HepG2 (cell line): ENCODE results near the gene RPL18. TPM values are rescaled to one million over a fixed set of nuclear protein-coding genes. Genes with fewer than 3 reads are reported as not detected.

Experiments
- AKAP8 ChIP-seq: sonication (generic); formaldehyde crosslinking; IDR thresholded peaks from 2 replicates; pipeline ENCODE4 v1.5.1; 2020; ENCODE audit warnings: mild to moderate bottlenecking, missing genetic modification reagents
- ATF7-NPFF ChIP-seq: sonication (generic); formaldehyde crosslinking; IDR thresholded peaks from 2 replicates; pipeline ENCODE4 v1.8.1; 2023; ENCODE audit warnings: mild to moderate bottlenecking, low read depth, missing genetic modification reagents, moderate library complexity
- CC2D1A ChIP-seq: sonication (generic); formaldehyde crosslinking; IDR thresholded peaks from 2 replicates; pipeline ENCODE4 v1.8.1; 2023; ENCODE audit warnings: mild to moderate bottlenecking, missing genetic modification reagents
- CHD4 ChIP-seq: fragments of 200-600 bp; sonication (generic); IDR thresholded peaks from 2 replicates; pipeline ENCODE4 v1.7.0; 2017; ENCODE audit warnings: mild to moderate bottlenecking, low read length, borderline replicate concordance
- DPF2 ChIP-seq: sonication (generic); formaldehyde crosslinking; IDR thresholded peaks from 2 replicates; pipeline ENCODE4 v1.4.0; 2020; ENCODE audit warnings: mild to moderate bottlenecking, low read depth, missing genetic modification reagents, borderline replicate concordance
- HOXA7 ChIP-seq: sonication (generic); formaldehyde crosslinking; IDR thresholded peaks from 2 replicates; pipeline ENCODE4 v1.8.1; 2022; ENCODE audit warnings: mild to moderate bottlenecking, missing genetic modification reagents, moderate library complexity
- KDM5B ChIP-seq: sonication (generic); formaldehyde crosslinking; IDR thresholded peaks from 2 replicates; pipeline ENCODE4 v1.4.0; 2020; ENCODE audit warnings: missing genetic modification reagents, mild to moderate bottlenecking, borderline replicate concordance
- KDM6A ChIP-seq: IDR thresholded peaks from 2 replicates; pipeline ENCODE4 v1.6.1; 2016; ENCODE audit warnings: low read depth
- LCORL ChIP-seq, 2 experiments: fragments of 450-650 bp in 1 of 2; sonication (generic) in 1 of 2; formaldehyde crosslinking in 1 of 2; IDR thresholded peaks; 2 replicates each; pipeline versions ENCODE4 v1.5.0 to v1.6.1; 2017 to 2020; ENCODE audit warnings: antibody characterized with exemption in 1 of 2, missing genetic modification reagents in 1 of 2
- NFE2 ChIP-seq: sonication (generic); formaldehyde crosslinking; IDR thresholded peaks from 2 replicates; pipeline ENCODE4 v1.4.0; 2020; ENCODE audit warnings: missing genetic modification reagents
- NFYC ChIP-seq: IDR thresholded peaks from 2 replicates; pipeline ENCODE4 v1.6.1; 2016; ENCODE audit warnings: missing genetic modification reagents, missing compliant biosample characterization
- REL ChIP-seq: sonication (generic); formaldehyde crosslinking; conservative IDR thresholded peaks from 2 replicates; pipeline ENCODE4 v1.8.0; 2022; ENCODE audit warnings: mild to moderate bottlenecking, missing genetic modification reagents, moderate library complexity
- RELA ChIP-seq: sonication (generic); formaldehyde crosslinking; IDR thresholded peaks from 2 replicates; pipeline ENCODE4 v1.4.0; 2020; ENCODE audit warnings: missing genetic modification reagents
- SALL2 ChIP-seq: sonication (generic); formaldehyde crosslinking; IDR thresholded peaks from 2 replicates; pipeline ENCODE4 v1.8.1; 2023; ENCODE audit warnings: mild to moderate bottlenecking, missing genetic modification reagents, inconsistent platforms
- SP5 ChIP-seq: IDR thresholded peaks from 2 replicates; pipeline ENCODE4 v1.6.1; 2016; ENCODE audit warnings: low read depth, borderline replicate concordance
- SPEN ChIP-seq: sonication (generic); formaldehyde crosslinking; IDR thresholded peaks from 2 replicates; pipeline ENCODE4 v1.5.1; 2020; ENCODE audit warnings: low read depth, mild to moderate bottlenecking, missing genetic modification reagents
- U2AF2 ChIP-seq: fragments of 200-400 bp; formaldehyde crosslinking; IDR thresholded peaks from 2 replicates; pipeline ENCODE4 v1.6.1; 2017; ENCODE audit warnings: low read depth, mild to moderate bottlenecking, low read length
- XRCC5 ChIP-seq: fragments of 200-400 bp; formaldehyde crosslinking; optimal IDR thresholded peaks from 2 replicates; pipeline ENCODE3; 2017; ENCODE audit warnings: mild to moderate bottlenecking, low read length
- ZBTB46 ChIP-seq: sonication (generic); formaldehyde crosslinking; IDR thresholded peaks from 2 replicates; pipeline ENCODE4 v1.4.0; 2020; ENCODE audit warnings: mild to moderate bottlenecking, missing genetic modification reagents, borderline replicate concordance
- ZBTB7B ChIP-seq: sonication (generic); formaldehyde crosslinking; IDR thresholded peaks from 2 replicates; pipeline ENCODE4 v1.4.0; 2020; ENCODE audit warnings: missing genetic modification reagents
- ZNF24 ChIP-seq: fragments of 450-650 bp; IDR thresholded peaks from 2 replicates; pipeline ENCODE4 v1.6.1; 2017; ENCODE audit warnings: antibody characterized with exemption, mild to moderate bottlenecking
- ZNF317 ChIP-seq: sonication (generic); formaldehyde crosslinking; IDR thresholded peaks from 2 replicates; pipeline ENCODE4 v1.5.0; 2020; ENCODE audit warnings: mild to moderate bottlenecking, missing genetic modification reagents
- ZNF331 ChIP-seq: sonication (generic); formaldehyde crosslinking; IDR thresholded peaks from 2 replicates; pipeline ENCODE4 v1.4.0; 2020; ENCODE audit warnings: missing genetic modification reagents
- ZNF589 ChIP-seq: sonication (generic); formaldehyde crosslinking; conservative IDR thresholded peaks from 2 replicates; pipeline ENCODE4 v1.8.0; 2022; ENCODE audit warnings: mild to moderate bottlenecking, moderate library complexity, missing genetic modification reagents
- ZNF597 ChIP-seq: sonication (generic); formaldehyde crosslinking; IDR thresholded peaks from 2 replicates; pipeline ENCODE4 v1.5.0; 2020; ENCODE audit warnings: missing genetic modification reagents
- ZNF614 ChIP-seq: IDR thresholded peaks from 2 replicates; pipeline ENCODE4 v1.6.1; 2018; ENCODE audit warnings: missing biosample characterization, missing genetic modification reagents, inconsistent platforms, borderline replicate concordance
- ZNF704 ChIP-seq: sonication (generic); formaldehyde crosslinking; IDR thresholded peaks from 2 replicates; pipeline ENCODE4 v1.8.1; 2023; ENCODE audit warnings: mild to moderate bottlenecking, inconsistent platforms, moderate library complexity, missing genetic modification reagents, borderline replicate concordance
- ZSCAN20 ChIP-seq: sonication (generic); formaldehyde crosslinking; IDR thresholded peaks from 2 replicates; pipeline ENCODE4 v1.4.0; 2020; ENCODE audit warnings: missing genetic modification reagents, mild to moderate bottlenecking, borderline replicate concordance
- polyA plus RNA-seq, 8 experiments: library from polyadenylated mRNA; depleted of rRNA in 3 of 8; stranded (reverse) in 7 of 8; unstranded in 1 of 8; fragments of >200 nt; fragmentation: Illumina TruSeq in 4 of 8; extraction: Trizol in 4 of 8; gene quantifications; 2 replicates each; pipeline versions ENCODE4 v1.2.1 to v1.2.3, GENCODE V29; 2011 to 2016; ENCODE audit warnings: low read depth in 4 of 8, missing spikeins in 1 of 8, mixed read lengths in 1 of 8; ENCODE audit not compliant: insufficient read depth in 1 of 8
- total RNA-seq, 5 experiments: library from RNA; depleted of rRNA; stranded (reverse); fragments of >200 nt; fragmentation: Illumina TruSeq; extraction: Trizol; gene quantifications; 2 replicates each; pipeline ENCODE4 v1.2.3, GENCODE V29; 2016; ENCODE audit warnings: low read depth in 1 of 5

The RPL18 gene
- total and polyA plus RNA-seq, 2 of the 13 experiments (the other 11 are each of a cell fraction or from before 2014, with no cell fraction given): 1,485 to 1,639 TPM

GRCh38 chr19:48627201-48627864 is 8.4 kb upstream of the RPL18 start (continued):
- TF ChIP-seq ZSCAN20 (CRISPR knock-in tag) (no peak), CC2D1A (CRISPR knock-in tag) (no peak), ZNF704 (CRISPR knock-in tag) (no peak), NFYC (CRISPR knock-in tag) (no peak), XRCC5 (no peak), NFE2 (CRISPR knock-in tag) (no peak), REL (CRISPR knock-in tag) (no peak), ZNF317 (no peak), SALL2 (no peak), U2AF2 (no peak), ZBTB7B (CRISPR knock-in tag) (0 out of 2 replicates have a peak, but pooled peaks have one; percentile 22), RELA (no peak), ZNF597 (CRISPR knock-in tag) (no peak), ZNF24 (no peak), SPEN (CRISPR knock-in tag) (no peak), LCORL (IDR thresholded peaks at IDR 0.05) (no peak), LCORL (CRISPR knock-in tag; IDR thresholded peaks at IDR 0.05) (peak; percentile 59; the same call in 1 of the 2 replicates), SP5 (peak; percentile 63; the same call in 1 of the 2 replicates), DPF2 (CRISPR knock-in tag) (no peak), ZNF589 (no peak), ZBTB46 (CRISPR knock-in tag) (no peak), HOXA7 (no peak), KDM5B (CRISPR knock-in tag) (no peak), CHD4 (no peak), AKAP8 (no peak), KDM6A (CRISPR knock-in tag) (0 out of 2 replicates have a peak, but pooled peaks have one; percentile 38), ZNF331 (CRISPR knock-in tag) (no peak), ZNF614 (CRISPR knock-in tag) (0 out of 2 replicates have a peak, but pooled peaks have one; percentile 34), ATF7-NPFF (CRISPR knock-in tag) (no peak)
